ENCODE results near the gene TMEM109.

- no peak for TF ChIP-seq CTCF (IDR thresholded peaks at IDR 0.05)
- TF ChIP-seq ZC3H11A (IDR thresholded peaks at IDR 0.05) = no peak
- TF ChIP-seq E2F6 (IDR thresholded peaks at IDR 0.05; ENCODE audit: borderline replicate concordance, low read depth) = no peak
- TF ChIP-seq REST (IDR thresholded peaks at IDR 0.05) = no peak
- no peak for TF ChIP-seq RFX5 (IDR thresholded peaks at IDR 0.05)
- TF ChIP-seq POLR2A (IDR thresholded peaks at IDR 0.05; ENCODE audit: low read length) = no peak
- TF ChIP-seq EP300 (IDR thresholded peaks at IDR 0.05) = no peak
- no peak for TF ChIP-seq MAX (IDR thresholded peaks at IDR 0.05)
- no peak for TF ChIP-seq CBX8 (IDR thresholded peaks at IDR 0.05)
- no peak for TF ChIP-seq SREBF2 (IDR thresholded peaks at IDR 0.05)
- no peak for TF ChIP-seq CEBPB (IDR thresholded peaks at IDR 0.05)
- TF ChIP-seq FOSL2 (IDR thresholded peaks at IDR 0.05) = no peak
- no peak for TF ChIP-seq FOSL2 (CRISPR knock-in tag; IDR thresholded peaks at IDR 0.05)
Measured at GRCh38 chr11:60868682-60869450, 45.1 kb upstream of the TMEM109 start.
